ENCODE data around the gene EFNB1. TPM values are rescaled to one million over a fixed set of nuclear protein-coding genes. Genes with fewer than 3 reads are reported as not detected.
"Not testable (repeated sequence)": the region's sequence is repeated elsewhere in the genome, so short reads cannot be mapped to it uniquely, and the experiment has no call there.

The EFNB1 gene
- polyA plus RNA-seq (ENCODE audit: insufficient read length in 12 of 12) = 10 to 100 TPM in 11 of 12 donors, not detected in 1; 32.5 to 69.5 (median 44.2) TPM
- long read RNA-seq, donor 1, transcript EFNB1-201 (5 exons, 3,314 nt) = major isoform, 12 of 12 reads
- long read RNA-seq, donor 1, partial matches to known transcripts = 0 of 12 reads
- long read RNA-seq, donor 1, other reads (novel, unspliced or antisense) = 0 of 12 reads
- long read RNA-seq, donor 2, transcript EFNB1-201 (5 exons, 3,314 nt) = major isoform, 14 of 50 reads
- long read RNA-seq, donor 2, partial matches to known transcripts = 36 of 50 reads
- long read RNA-seq, donor 2, other reads (novel, unspliced or antisense) = 0 of 50 reads
- long read RNA-seq, donor 3, transcript EFNB1-201 (5 exons, 3,314 nt) = major isoform, 10 of 29 reads
- long read RNA-seq, donor 3, partial matches to known transcripts = 19 of 29 reads
- long read RNA-seq, donor 3, other reads (novel, unspliced or antisense) = 0 of 29 reads
- long read RNA-seq, donor 4, transcript EFNB1-201 (5 exons, 3,314 nt) = major isoform, 5 of 11 reads
- long read RNA-seq, donor 4, partial matches to known transcripts = 6 of 11 reads
- long read RNA-seq, donor 4, other reads (novel, unspliced or antisense) = 0 of 11 reads
- long read RNA-seq, donor 5, transcript EFNB1-201 (5 exons, 3,314 nt) = major isoform, 23 of 35 reads
- long read RNA-seq, donor 5, partial matches to known transcripts = 12 of 35 reads
- long read RNA-seq, donor 5, other reads (novel, unspliced or antisense) = 0 of 35 reads
- long read RNA-seq, donor 6, transcript EFNB1-201 (5 exons, 3,314 nt) = major isoform, 6 of 6 reads
- long read RNA-seq, donor 6, partial matches to known transcripts = 0 of 6 reads
- long read RNA-seq, donor 6, other reads (novel, unspliced or antisense) = 0 of 6 reads
- long read RNA-seq, donor 7, transcript EFNB1-201 (5 exons, 3,314 nt) = major isoform, 8 of 8 reads
- long read RNA-seq, donor 7, partial matches to known transcripts = 0 of 8 reads
- long read RNA-seq, donor 7, other reads (novel, unspliced or antisense) = 0 of 8 reads
- long read RNA-seq, donor 8, transcript EFNB1-201 (5 exons, 3,314 nt) = major isoform, 20 of 20 reads
- long read RNA-seq, donor 8, partial matches to known transcripts = 0 of 20 reads
- long read RNA-seq, donor 8, other reads (novel, unspliced or antisense) = 0 of 20 reads
- long read RNA-seq, donor 9, transcript EFNB1-201 (5 exons, 3,314 nt) = major isoform, 9 of 9 reads
- long read RNA-seq, donor 9, partial matches to known transcripts = 0 of 9 reads
- long read RNA-seq, donor 9, other reads (novel, unspliced or antisense) = 0 of 9 reads
- long read RNA-seq, donor 10, transcript EFNB1-201 (5 exons, 3,314 nt) = major isoform, 13 of 13 reads
- long read RNA-seq, donor 10, partial matches to known transcripts = 0 of 13 reads
- long read RNA-seq, donor 10, other reads (novel, unspliced or antisense) = 0 of 13 reads
- long read RNA-seq, donor 11, transcript EFNB1-201 (5 exons, 3,314 nt) = major isoform, 23 of 51 reads
- long read RNA-seq, donor 11, partial matches to known transcripts = 28 of 51 reads
- long read RNA-seq, donor 11, other reads (novel, unspliced or antisense) = 0 of 51 reads

- peak; percentile 91 for DNase-seq
These were observed at the start of gene EFNB1 for GRCh38 chrX:68828740-68829581. Gene EFNB1, plus strand, starts transcription at chrX:68829021. Its CDS starts 756 bp downstream, at chrX:68829777.

GRCh38 chrX:68781295-68781694, 47.5 kb upstream of the EFNB1 start:
- not testable (repeated sequence) for DNase-seq

- DNase-seq = no peak
These were observed 44.0 kb upstream of the EFNB1 start for GRCh38 chrX:68784816-68785215.

GRCh38 chrX:68786581-68786980, 42.2 kb upstream of the EFNB1 start:
- DNase-seq = not testable (repeated sequence)

GRCh38 chrX:68789966-68790365, 38.9 kb upstream of the EFNB1 start:
- no peak for DNase-seq

GRCh38 chrX:68792083-68792482, 36.7 kb upstream of the EFNB1 start:
- DNase-seq = no peak

GRCh38 chrX:68794461-68794860, 34.4 kb upstream of the EFNB1 start:
- DNase-seq = no peak

GRCh38 chrX:68795741-68796140, 33.1 kb upstream of the EFNB1 start:
- no peak for DNase-seq

GRCh38 chrX:68798400-68798799, 30.4 kb upstream of the EFNB1 start:
- not testable (repeated sequence) for DNase-seq

- no peak for DNase-seq
These were observed 27.0 kb upstream of the EFNB1 start for GRCh38 chrX:68801737-68802290.

GRCh38 chrX:68807818-68808217, 21.0 kb upstream of the EFNB1 start:
- DNase-seq = no peak

GRCh38 chrX:68808686-68809357, 20.0 kb upstream of the EFNB1 start:
- DNase-seq = no peak

- no peak for DNase-seq
These were observed 8.2 kb upstream of the EFNB1 start for GRCh38 chrX:68820476-68821110.

- DNase-seq = no peak
These were observed 7.2 kb upstream of the EFNB1 start for GRCh38 chrX:68821616-68822015.

- peak; percentile 58 for DNase-seq
These were observed 6.0 kb upstream of the EFNB1 start for GRCh38 chrX:68822641-68823410.

GRCh38 chrX:68823413-68824151, 5.2 kb upstream of the EFNB1 start:
- no peak for DNase-seq

- DNase-seq = no peak
These were observed 4.7 kb upstream of the EFNB1 start for GRCh38 chrX:68824152-68824433.

All from muscle of arm (tissue), 14 donors.